Caki2 (cell line): ENCODE results near the gene ATG4D. TPM values are rescaled to one million over a fixed set of nuclear protein-coding genes. Genes with fewer than 3 reads are reported as not detected.
A peak's percentile ranks its signal among the peaks of the same experiment; 100 is the strongest.
"Not testable (repeated sequence)": the region's sequence is repeated elsewhere in the genome, so short reads cannot be mapped to it uniquely, and the experiment has no call there.

Experiments used
- DNase-seq: peaks from one replicate; pipeline ENCODE4 v3.0.0-alpha.2; 2015; ENCODE audit warnings: low read depth
- in situ Hi-C: cut with HindIII; loops from 2 replicates; pipeline ENCODE4 v1.10.0; 2016; ENCODE audit warnings: low sequenced_read_pairs, low pct_unique_long_range_greater_than_20kb, mixed read lengths
- total RNA-seq: library from RNA; depleted of rRNA; stranded (reverse); fragments of >200 nt; shearing (Covaris generic); gene quantifications from 2 replicates; pipeline ENCODE4 v1.2.3, GENCODE V29; 2014; ENCODE audit warnings: low replicate concordance

Gene ATG4D
- total RNA-seq, 1 experiment from 2014 or later, result 17.8 TPM

DNA sequence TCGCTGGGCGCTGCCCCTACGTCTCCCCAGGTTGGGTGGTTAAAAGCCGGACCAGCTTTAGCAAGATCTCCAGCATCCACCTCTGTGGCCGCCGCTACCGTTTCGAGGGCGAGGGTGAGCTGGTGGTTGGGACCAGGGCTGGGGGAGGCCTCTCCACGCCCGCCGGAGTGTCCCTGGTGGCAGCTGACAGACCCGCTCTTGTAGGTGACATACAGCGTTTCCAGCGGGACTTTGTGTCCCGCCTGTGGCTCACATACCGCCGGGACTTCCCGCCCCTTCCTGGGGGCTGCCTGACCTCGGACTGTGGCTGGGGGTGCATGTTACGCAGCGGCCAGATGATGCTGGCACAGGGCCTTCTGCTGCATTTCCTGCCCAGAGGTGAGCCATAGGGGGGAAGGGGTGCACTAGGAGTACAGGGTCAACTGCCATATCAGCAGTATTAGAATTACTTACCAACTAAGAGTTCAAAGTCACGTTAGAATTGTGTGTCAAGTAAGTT is 1.1 kb downstream of the ATG4D start:
- in situ Hi-C loops, result no loop called here
- no peak for DNase-seq

DNA sequence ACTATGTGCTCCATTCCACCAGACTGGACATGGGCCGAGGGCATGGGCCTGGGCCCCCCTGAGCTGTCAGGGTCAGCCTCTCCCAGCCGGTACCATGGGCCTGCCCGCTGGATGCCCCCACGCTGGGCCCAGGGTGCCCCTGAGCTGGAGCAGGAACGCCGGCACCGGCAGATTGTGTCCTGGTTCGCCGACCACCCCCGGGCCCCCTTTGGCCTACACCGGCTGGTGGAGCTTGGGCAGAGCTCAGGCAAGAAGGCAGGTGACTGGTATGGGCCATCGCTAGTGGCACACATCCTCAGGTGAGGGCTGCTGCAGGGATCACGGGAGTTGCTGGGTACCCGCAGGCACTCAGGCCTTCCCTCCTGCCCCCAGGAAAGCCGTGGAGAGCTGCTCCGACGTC is 3.1 kb downstream of the ATG4D start:
- DNase-seq, result no peak
- in situ Hi-C loops, result no loop called here

DNA sequence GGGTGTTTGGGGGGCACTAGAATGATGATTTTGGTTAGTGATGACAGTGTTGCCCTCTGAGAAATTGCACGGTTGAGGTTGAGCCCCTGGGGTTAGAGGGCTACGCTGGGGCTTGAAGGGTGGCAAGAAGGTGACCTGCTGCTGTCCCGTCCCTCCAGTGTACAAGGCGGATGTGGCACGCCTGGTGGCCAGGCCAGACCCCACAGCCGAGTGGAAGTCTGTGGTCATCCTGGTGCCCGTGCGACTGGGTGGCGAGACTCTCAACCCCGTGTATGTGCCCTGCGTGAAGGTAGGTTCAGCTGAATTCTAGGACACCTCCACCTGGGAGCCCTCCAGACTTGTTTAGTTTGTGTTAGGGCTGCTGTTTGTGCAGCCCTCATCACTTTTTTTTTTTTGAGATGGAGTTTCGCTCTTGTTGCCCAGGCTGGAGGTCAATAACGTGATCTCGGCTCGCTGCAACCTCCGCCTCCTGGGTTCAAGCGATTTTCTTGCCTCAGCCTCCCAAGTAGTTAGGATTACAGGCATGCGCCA is 5.1 kb downstream of the ATG4D start:
- in situ Hi-C loops, result no loop called here
- no peak for DNase-seq

DNA sequence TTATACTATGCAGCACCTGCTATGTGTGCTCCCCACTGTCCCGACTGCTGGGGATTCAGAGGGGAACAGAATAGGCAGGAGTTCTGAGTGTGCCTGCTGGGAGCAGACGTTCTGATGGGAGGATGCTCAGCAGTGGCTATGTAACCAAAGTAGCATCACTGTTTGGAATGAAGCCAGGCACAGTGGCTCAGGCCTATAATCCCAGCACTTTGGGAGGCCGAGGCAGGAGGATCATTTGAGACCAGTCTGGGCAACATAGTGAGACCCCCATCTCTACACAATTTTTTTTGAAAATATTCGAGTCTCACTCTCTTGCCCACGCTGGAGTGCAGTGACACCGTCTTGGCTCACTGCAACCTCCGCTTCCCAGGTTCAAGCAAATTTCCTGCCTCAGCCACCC is 6.0 kb downstream of the ATG4D start:
- in situ Hi-C loops, result no loop called here

DNA sequence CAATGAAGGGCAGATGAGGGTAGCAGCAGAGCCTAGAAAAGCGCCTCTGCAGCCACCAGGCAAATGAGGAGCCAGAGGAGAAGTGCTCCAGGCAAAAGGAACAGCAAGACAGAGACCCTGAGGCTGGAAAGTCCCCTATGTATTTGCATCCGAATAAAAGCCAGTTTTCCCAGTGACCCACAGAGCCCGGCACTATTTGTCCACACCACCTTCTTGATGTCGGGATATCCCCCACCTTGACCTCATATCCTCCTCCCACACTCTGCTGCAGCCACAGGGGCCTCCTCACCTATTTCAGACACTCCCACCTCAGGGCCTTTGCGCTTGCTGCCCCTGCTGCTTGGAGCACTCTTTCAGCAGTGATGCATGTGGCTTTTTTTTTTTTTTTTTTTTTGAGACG is 6.6 kb downstream of the ATG4D start:
- in situ Hi-C loops, result no loop called here
- no peak for DNase-seq

More for the DNA sequence above, 6.0 kb downstream of the ATG4D start:
- DNase-seq, result no peak

DNA sequence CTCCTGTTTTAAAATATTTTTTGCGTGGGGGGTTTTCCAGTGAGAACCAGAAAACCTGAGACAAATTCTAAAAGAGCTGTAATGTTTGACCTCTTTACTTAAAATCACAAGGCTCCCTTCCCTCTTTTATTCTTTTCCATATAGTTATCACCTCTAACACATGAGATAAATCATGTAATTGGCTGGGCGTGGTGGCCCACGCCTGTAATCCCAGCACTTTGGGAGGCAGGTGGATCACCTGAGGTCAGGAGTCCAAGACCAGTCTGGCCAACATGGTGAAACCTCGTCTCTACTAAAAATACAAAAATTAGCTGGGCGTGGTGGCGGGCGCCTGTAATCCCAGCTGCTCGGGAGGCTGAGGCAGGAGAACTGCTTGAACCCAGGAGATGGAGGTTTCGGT is 7.3 kb downstream of the ATG4D start:
- in situ Hi-C loops, DNase-seq: not testable (repeated sequence)

DNA sequence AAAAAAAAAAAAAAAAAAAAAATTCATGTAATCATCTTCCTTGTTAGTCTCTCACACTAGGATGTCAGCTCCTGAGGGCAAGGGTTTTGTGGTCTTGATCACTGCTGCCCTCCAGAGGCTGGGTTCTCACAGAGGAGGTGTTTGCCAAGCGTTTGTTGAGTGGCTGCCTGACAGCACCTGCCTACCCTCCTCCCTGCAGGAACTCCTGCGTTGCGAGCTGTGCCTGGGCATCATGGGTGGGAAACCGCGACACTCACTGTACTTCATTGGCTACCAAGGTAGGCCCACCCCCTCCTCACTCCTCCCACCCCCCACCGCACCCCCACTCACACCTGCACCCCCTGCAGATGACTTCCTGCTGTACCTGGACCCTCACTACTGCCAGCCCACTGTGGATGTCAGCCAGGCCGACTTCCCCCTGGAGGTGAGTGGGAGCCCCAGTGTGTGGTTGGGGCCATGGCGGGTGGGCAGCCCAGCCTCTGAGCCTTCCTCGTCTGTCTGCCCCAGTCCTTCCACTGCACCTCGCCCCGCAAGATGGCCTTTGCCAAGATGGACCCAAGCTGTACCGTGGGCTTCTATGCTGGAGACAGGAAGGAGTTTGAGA is 8.1 kb downstream of the ATG4D start:
- in situ Hi-C loops, result no loop called here
- DNase-seq, result no peak

DNA sequence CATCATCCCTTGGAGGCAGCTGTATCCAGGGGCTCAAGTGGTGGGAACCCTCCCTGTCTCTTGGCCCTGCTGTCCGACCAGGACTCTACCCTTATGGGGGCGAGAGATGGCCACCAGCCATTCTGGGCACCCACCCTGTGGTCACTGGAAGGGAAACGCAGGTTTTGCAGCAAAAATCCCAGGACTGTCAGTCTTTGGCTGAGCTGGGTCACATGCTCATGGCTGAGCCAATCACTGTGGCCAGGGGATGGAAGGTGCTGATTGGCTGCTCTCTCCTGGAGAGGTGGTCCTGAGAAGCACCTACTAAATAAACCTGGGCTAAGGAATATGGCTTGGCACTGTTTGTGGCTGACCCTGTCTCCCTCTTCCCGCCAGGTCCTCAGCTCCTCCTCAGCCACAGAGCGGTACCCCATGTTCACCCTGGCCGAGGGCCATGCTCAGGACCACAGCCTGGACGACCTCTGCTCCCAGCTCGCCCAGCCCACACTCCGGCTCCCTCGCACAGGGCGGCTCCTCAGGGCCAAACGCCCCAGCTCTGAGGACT is 8.9 kb downstream of the ATG4D start:
- no peak for DNase-seq
- in situ Hi-C loops, result no loop called here

DNA sequence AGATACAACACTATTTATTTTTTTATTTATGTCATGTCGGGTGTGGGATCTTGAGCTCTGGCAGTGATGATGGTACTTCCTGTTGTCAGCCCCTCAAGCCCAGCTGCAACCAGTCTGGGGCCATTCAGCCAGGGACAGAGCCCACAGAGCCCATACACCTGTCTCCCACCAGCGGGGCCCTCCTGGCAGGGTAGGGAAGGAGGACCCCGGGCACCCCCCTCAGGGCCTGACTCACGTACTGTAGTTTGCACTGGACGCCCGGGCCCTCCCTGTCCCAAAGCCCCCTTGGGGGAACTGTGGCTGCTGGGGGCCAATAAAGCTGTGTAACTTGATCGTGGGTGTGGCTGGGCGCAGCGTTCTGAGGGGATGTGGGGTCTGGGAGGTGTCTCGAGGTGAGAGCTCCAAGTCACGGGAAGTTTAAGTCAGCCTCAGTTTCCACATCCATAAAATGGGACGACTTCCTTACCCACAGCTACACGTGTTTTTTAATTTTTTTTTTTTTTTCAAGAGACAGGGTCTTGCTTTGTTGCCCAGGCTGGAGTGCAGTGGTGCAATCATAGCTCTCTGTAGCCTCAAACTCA is 9.5 kb downstream of the ATG4D start:
- DNase-seq, result no peak
- in situ Hi-C loops, result no loop called here

DNA sequence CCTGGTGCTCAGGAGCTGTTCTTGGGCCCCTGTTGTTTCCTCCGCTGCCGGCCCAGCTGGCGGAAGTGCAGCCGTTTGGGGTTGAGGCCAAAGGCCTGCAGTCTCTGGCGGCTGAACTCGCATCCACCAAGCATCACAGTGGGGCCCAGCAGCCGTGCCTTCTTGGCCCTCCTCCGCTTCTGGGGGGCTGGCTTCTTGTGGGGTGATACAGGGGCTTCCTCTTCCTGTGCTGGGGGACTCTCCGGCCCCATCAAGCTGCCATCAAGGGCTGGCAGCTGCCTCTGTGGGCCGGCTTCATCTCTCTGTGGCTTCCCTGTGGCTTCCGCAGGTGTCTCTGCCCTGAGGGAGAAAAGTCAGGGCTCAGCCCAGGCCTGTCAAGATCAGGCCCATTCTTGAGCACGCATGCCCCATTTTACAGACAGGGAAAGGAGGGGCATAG is 10.3 kb downstream of the ATG4D start:
- DNase-seq, result no peak
- in situ Hi-C loops, result no loop called here

DNA sequence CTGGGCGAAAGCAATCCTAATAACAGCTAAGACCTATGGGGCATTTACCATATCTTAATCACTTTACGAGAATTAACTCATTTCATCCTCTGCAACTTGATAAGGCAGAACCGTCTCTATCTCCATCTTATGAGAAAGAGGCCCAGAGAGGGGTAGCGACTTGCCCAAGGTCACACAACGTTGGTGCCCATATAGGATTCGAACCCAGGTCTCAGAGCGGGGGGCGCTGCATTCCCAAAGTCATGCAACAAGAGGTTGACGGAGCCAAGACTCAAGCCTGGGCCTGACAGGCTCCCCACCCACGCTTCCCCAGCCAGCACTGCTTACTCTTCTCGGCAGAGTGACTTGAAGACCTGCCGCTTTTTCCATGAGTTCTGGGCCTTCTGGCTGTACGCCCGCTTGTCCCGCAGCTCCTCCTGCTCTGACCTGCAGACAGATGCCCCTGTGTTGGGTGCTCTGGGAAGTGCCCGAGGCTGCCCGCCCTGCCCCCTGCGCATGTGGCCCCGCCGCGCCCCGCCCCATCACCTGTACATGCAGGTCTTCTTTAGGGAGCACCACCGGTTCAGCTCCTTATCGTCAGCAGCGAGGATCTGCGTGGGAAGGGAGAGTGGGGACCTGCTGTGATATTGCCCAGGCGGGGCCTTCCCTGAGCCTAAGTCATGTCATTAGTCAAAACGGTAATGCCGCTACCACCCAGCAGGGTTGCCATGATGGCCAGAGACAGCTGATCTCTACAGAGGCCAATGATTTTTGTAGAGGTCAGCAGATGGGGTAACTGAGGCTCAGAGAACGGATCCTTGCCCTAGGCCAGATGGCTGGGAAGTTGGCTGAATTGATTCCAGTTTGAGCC is 11.3 kb downstream of the ATG4D start:
- no peak for DNase-seq
- in situ Hi-C loops, result no loop called here

DNA sequence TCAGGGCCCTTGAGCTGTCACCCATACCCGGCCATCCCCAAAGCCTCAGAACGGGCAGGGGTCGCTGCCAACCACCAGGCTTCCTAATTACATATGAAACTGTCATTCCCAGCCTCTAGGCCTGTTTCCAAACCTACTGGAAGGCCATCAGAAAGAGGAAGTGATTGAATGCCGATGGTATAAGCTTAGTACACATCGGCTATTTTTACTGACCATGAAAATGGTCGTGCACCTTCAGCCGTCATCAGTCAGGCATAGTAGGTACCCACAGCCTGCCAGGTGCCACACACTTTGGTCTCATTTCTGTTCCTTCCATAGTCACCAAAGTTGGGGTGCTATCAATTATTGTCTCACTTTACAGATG is 11.9 kb downstream of the ATG4D start:
- no peak for DNase-seq
- in situ Hi-C loops, result no loop called here

DNA sequence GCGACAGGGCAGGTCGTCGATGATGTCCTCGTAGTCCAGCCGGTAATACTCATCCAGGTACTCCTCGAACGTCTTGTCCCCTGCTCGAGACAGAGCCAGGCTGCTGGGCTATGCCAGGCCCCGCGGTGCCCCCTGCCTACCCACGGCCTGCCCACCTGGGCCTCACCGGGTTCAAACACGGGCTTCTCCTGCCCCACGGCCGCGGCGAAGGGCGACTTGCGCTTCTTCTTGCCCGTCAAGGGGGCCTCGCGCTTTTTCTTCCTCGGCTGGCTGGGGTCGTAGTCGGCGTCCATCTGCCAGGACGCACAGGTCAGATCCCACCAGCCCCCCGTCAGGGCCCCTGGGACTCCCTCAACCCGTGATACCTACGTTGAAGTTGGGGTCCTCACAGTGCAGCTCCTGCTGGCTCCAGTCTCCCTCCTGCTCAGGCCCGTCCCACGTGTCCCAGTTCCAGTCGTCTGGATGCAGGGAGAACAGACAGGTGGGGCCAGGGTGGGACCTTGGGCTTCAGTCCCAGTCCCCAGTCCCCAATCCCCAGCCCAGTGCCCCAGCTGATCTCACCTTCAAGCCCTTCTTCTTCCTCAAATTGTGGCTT is 14.0 kb downstream of the ATG4D start:
- DNase-seq, result no peak
- in situ Hi-C loops, result no loop called here

DNA sequence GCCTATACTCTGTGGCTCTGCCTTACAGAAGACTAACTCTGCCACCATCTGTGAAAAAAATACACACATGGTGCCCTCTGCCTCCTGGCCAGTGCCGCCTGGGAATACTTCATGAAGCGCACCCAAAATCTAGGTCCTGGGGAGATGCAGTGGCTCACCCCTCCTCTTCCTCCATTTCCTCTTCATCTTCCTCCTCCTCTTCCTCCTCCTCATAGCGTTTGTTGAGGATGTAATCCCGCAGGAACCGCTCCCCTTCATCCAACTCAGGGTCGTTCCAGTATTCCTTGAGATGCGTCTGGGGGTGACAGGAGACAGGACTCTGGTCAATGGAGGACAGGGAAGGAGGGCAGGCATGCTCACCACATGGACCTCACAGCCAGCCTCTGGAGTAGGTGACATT is 16.4 kb downstream of the ATG4D start:
- in situ Hi-C loops, result no loop called here

DNA sequence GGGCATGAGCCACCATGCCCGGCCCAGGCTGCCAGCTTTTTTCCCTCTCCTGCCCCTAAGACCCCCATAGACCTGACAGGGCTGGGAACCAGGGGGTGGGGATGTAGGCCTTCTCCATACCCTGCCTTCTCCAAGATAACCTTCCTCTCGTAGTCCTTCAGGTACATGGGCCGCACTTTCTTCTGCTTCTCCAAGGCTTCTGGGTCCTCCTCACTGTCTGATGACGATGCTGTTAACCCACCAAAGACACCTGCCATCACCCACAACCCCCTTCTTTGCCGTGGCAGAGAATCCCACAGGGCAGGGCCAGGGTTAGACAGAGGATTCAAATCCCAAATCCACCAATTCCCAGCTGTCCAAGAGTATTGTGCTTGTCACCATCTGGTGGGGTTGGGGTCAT is 18.9 kb downstream of the ATG4D start:
- in situ Hi-C loops, result no loop called here
- DNase-seq, result no peak

More for the DNA sequence above, 16.4 kb downstream of the ATG4D start:
- DNase-seq, result no peak

DNA sequence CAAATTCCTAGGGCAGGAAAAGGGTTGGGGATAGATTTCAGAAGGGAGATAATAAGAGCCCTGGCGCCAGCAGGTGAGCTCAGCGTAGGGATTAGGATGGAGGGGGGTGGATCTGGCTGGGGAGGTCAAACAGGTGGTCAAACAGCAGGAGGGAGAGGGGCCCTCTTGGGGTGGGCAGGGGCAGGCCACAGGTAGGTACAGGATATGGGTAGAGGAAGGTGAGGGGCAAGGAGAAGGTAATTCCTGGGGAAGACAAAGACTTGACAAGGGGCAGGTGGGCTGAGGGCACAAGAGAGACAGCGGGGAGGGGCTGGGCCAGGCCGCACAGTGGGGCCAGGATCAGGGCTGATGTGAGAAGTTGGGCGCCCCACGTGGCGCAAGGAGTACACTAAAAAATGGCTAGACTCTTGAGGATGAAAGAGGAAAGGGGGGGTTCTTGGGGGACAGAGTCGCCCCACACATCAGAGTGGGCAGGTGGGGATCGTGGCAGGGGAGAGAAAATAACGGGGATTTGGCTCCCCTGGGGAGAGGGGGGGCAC is 21.4 kb downstream of the ATG4D start:
- in situ Hi-C loops, result no loop called here
- no peak for DNase-seq

DNA sequence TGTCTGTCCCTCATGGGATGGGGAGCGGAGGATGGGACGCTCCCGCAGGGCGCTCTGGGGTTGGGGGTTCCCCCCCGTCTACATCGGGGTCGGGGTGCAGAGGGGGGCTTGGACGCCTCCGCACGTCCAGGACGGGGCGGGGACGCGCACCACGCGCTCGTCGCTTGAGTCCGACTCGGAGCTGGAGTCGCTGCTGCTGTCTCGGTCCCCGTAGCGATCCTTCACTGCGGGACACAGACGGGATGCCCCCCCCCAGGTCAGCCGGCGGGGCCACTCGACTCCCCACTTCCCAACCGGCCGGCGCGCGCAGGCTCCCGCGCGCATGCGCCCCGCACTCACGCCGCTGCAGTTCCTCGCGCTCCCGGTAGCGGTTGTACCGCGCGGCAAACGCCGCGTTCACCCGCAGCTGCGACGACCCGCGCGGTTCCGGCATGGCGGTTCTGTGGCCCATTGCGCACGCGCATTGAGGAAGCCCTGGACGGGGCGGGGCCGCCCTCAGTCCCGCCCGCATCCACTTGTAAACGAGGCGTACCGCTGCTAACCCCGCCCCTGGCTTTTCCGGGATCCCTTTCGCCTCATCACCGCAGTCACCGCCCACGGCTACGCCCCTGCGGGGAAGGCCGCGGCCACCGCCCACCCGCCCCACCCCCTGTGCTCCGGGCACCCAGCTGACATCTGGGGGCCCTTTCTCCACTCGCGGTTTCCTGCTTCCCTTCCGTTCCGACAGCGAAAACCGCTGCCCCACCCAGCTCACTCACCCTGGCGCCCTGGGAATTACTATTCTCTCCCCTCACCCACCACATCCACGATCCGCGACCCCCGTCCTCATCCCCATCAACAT is 22.1 kb downstream of the ATG4D start, which contains the start of gene KRI1:
Gene KRI1 (minus strand): TSS at position 444 of the 841 bp plus-strand sequence. CDS start 11 bp downstream, at position 433.
- in situ Hi-C loops, result no loop called here
- peak; percentile 84 for DNase-seq

DNA sequence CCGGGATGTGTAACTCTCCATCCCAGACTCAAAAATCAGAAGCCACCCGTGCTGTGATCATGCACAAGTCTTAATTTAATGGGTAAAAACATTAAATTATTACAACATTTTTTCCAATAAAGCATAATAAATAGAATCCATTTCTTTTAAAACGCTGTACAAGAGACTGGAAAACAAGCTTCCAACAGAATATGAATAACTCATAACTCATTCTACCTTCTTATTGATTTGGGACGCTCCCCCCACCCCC is 22.6 kb downstream of the ATG4D start:
- DNase-seq, result no peak
- in situ Hi-C loops, result no loop called here
